NCI-H187 treated with DMSO at 0.1 percent for 48 hours (cell line): ENCODE results near the gene IL20RB.
"Not testable (repeated sequence)": the region's sequence is repeated elsewhere in the genome, so short reads cannot be mapped to it uniquely, and the experiment has no call there.

ENCODE experiments used
- DNase-seq: peaks from one replicate; lab custom pipeline; 2025; lab: John Stamatoyannopoulos, UW

The IL20RB gene

GRCh38 chr3:136946978-136947377 is 10.8 kb upstream of the IL20RB start:
- no peak for DNase-seq

GRCh38 chr3:136947477-136947876 is 10.3 kb upstream of the IL20RB start:
- DNase-seq: no peak

- no peak for DNase-seq
Measured at GRCh38 chr3:136949146-136949545, 8.6 kb upstream of the IL20RB start.

GRCh38 chr3:136949708-136950107 is 8.1 kb upstream of the IL20RB start:
- DNase-seq: no peak

- no peak for DNase-seq
Measured at GRCh38 chr3:136950623-136951022, 7.2 kb upstream of the IL20RB start.

GRCh38 chr3:136952292-136952691 is 5.5 kb upstream of the IL20RB start:
- DNase-seq: no peak

- no peak for DNase-seq
Measured at GRCh38 chr3:136954251-136954650, 3.5 kb upstream of the IL20RB start.

- no peak for DNase-seq
Measured at GRCh38 chr3:136954980-136955780, 2.6 kb upstream of the IL20RB start.

- no peak for DNase-seq
Measured at GRCh38 chr3:136955813-136956212, 2.0 kb upstream of the IL20RB start.

GRCh38 chr3:136956971-136957370 is 812 bp upstream of the IL20RB start:
- no peak for DNase-seq

GRCh38 chr3:136958939-136959338 is 1.2 kb downstream of the IL20RB start:
- no peak for DNase-seq

- no peak for DNase-seq
Measured at GRCh38 chr3:136959599-136959998, 1.8 kb downstream of the IL20RB start.

GRCh38 chr3:136960838-136961836 is 3.4 kb downstream of the IL20RB start:
- DNase-seq: no peak

GRCh38 chr3:136962927-136963326 is 5.1 kb downstream of the IL20RB start:
- DNase-seq: no peak

- not testable (repeated sequence) for DNase-seq
Measured at GRCh38 chr3:136969539-136969938, 11.8 kb downstream of the IL20RB start.

- no peak for DNase-seq
Measured at GRCh38 chr3:136973352-136973751, 15.6 kb downstream of the IL20RB start.

GRCh38 chr3:136974670-136975069 is 16.9 kb downstream of the IL20RB start:
- DNase-seq: no peak

- no peak for DNase-seq
Measured at GRCh38 chr3:136979204-136979603, 21.4 kb downstream of the IL20RB start.

GRCh38 chr3:136979684-136980083 is 21.9 kb downstream of the IL20RB start:
- no peak for DNase-seq

- DNase-seq: no peak
Measured at GRCh38 chr3:136982033-136982432, 24.2 kb downstream of the IL20RB start.

- DNase-seq: no peak
Measured at GRCh38 chr3:136982520-136983138, 24.8 kb downstream of the IL20RB start.

GRCh38 chr3:136984837-136985236 is 27.1 kb downstream of the IL20RB start:
- DNase-seq: no peak
